SH-SY5Y (cell line): ENCODE measurements around the gene ULBP3.

Source experiments
- GATA2 ChIP-seq: IDR thresholded peaks from 2 replicates; pipeline ENCODE4 v1.6.1; 2011; ENCODE audit warnings: mild to moderate bottlenecking, low read depth, low read length
- GATA3 ChIP-seq: IDR thresholded peaks from 2 replicates; pipeline ENCODE4 v1.6.1; 2011; ENCODE audit warnings: low read depth, mild to moderate bottlenecking, low read length, moderate library complexity

GRCh38 chr6:150055131-150055530 is 13.8 kb downstream of the ULBP3 start:
- TF ChIP-seq GATA2 (no peak), GATA3 (no peak)
